GM21737 (cell line): ENCODE measurements around the gene MRPL36.
"Not testable (repeated sequence)": the region's sequence is repeated elsewhere in the genome, so short reads cannot be mapped to it uniquely, and the experiment has no call there.

ENCODE experiments used
- ATAC-seq: cut with Tn5 transposase; IDR thresholded peaks from one replicate; pipeline ENCODE4 v1.9.1; 2021; ENCODE audit warnings: mild to moderate bottlenecking, moderate library complexity; ENCODE audit not compliant: unreplicated experiment

MRPL36 gene

DNA sequence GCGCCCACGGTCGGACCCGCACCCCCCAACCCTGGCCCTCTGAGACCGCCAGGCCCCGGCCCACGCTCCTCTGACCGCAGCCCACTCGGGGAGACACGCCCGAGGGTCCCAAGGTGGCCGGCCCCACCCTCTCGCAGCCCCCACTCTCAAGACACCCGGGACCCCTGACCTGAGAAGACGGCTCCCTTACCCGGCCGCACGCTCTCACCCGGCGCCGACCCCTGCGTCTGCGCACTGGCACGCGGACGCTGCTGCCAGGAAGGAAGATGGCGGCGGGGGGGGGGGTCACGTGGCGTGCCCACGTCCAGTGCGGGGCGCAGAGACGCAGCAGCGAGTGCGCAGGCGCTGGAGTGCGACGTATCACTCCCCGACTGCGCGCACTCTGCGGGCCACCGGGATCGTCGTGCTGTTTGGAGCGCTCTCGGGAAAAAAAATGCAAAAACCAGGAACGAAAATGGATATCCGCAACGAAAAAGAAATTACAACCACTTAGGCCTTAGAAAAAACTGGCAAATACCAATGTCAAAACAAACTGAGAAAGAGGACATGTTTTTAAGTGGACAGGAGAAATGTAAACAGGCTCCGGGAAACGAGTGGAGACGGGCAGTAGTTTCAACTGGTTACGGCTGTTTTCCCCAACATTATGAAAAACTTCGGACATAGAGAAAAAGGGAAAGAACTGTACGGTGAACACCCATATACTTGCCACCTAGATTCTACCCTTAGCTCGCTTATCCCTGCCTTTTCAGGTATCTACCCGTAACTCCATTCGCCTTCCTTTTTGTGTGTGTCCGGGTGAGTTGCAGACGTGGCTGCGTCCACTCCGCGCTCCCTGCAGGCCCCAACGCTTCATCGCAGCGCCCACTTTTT, at the start of gene MRPL36:
Gene MRPL36, minus strand, starts transcription at position 236 of the 870 bp plus-strand sequence. CDS start 902 bp downstream, outside the sequence.
- ATAC-seq: peak; percentile 51

DNA sequence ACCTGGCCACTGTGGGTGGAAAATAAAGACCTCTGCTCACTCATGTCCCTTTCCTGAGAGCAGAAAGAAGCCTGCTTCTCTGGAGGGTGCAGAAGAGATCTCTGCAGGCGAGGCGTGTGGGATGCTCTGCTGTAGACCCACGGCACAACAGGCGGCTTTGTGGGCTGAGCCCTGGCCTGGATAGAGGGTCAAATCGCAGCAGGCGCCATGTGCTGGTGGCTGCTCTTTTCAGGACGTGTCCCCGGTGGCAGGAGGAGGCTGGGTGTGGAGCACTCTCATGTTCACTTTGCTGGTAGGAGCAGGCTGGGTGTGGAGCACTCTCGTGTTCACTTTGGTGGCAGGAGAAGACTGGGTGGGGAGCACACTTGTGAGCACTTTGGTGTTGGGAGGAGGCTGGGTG, 48.0 kb upstream of the MRPL36 start:
- ATAC-seq: no peak

GRCh38 chr5:1847056-1847455, 47.4 kb upstream of the MRPL36 start:
- no peak for ATAC-seq

GRCh38 chr5:1846583-1846982, 46.9 kb upstream of the MRPL36 start:
- ATAC-seq: no peak

DNA sequence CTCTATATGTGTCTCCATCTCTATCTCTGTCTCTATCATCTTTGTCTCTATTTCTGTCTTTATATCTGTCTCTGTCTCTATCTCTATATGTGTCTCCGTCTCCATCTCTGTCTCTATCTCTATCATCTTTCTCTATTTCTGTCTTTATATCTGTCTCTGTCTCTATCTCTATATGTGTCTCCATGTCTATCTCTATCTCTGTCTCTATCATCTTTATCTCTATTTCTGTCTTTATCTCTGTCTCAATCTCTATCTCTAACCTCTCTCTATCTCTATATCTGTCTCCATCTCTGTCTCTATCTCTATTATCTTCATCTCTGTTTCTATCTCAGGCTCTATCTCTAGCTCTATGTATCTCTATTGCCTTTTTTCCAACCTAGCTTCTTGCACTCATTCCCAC, 46.1 kb upstream of the MRPL36 start:
- ATAC-seq: no peak

DNA sequence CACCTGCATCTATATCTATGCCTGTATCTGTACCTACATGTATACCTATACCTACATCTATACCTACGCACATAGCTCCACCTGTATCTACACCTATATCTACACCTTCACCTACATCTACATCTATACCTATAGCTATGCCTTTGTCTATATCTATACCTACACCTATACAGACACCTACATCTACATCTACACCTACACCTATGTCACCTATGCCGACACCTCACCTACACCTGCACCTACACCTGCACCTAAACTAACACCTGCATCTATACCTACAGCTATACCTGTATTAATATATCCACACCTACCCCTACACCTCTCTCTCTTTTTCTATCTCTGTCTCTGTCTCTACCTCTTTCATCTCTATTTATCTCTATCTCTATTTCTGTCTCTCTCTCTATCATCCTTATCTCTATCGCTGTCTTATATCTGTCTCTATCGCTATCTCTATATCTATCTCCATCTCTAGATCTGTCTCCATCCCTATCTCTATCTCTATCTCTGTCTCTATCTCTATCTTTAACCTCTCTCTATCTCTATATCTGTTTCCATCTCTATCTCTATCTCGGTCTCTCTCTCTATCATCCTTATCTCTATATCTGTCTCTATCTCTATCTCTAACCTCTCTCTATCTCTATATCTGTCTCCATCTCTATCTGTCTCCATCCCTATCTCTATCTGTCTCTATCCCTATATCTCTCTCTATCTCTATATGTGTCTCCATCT, 45.2 kb upstream of the MRPL36 start:
- no peak for ATAC-seq

GRCh38 chr5:1843761-1844160, 44.1 kb upstream of the MRPL36 start:
- ATAC-seq: not testable (repeated sequence)

DNA sequence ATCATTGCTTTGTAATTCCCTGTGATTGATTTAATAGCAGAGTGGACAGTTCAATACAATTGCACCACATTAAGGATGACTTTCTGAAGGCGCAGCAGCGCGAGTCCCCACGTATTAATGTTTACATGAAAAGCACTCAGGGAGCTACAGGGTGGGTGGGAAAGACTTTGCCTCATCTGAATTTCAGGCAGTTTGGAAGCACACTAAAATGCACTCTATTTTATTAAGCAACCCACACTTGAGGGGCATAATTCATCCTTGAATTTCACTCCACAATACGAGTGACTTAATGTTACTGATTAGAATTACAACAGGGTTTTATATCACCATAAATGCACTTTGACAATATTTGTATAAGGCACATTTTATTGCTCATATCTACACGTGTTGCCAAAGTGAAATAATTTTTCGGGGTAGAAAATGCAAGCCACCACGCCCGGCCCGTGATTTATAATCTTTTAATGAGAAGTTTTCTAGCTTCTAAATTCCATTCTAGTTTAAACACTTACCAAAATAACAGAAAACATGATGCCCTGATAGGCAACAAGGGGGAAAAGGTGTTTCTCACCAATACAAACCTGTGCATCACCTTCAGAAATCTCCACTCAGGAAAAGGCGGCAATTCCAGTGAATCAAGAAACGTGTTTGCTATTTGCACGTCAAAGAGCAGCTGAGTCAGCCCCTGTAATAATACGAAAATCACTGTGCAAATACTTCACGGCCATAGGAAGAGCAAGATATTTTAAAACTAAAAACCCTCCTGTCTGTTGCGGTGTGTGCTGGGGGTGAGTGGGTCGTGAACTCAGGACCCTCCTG, 42.6 kb upstream of the MRPL36 start:
- no peak for ATAC-seq

DNA sequence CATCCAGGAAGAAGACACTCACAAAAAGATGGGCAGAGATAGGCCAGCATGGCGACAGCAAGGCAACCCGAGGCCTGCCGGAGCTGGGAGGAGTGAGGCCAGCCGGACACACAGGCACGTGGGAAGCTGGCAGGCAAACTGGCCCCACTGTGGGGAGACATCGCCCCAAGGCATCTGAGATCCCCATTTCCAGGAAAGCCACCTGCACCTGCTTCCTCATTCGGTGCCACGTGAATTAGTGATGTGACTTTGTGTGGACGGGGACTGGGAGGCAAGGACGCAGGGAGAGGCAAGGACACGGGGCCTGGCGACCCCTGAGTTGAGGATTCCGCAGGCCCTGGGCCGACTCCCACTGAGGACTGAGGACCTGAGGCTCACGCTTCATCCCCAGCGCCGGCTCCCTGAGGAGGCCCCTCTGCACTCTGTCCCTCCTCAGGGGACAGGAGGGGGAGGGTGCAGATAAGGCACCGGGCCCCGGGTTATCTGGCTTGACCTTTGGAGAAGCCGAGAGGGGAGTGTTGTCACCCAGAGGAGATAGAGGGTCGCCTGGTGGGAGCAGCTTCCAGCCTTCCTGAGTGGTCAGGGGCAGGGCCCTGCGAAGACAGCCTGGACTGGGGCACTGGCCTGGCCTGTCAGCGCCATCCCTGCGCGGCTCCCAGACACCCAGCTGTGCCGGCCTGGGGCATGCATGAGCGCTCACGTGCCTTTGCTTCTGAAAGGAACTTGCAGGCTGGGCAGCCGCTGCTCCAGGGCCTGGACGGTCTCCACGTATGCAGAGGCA, 41.3 kb upstream of the MRPL36 start:
- ATAC-seq: no peak

DNA sequence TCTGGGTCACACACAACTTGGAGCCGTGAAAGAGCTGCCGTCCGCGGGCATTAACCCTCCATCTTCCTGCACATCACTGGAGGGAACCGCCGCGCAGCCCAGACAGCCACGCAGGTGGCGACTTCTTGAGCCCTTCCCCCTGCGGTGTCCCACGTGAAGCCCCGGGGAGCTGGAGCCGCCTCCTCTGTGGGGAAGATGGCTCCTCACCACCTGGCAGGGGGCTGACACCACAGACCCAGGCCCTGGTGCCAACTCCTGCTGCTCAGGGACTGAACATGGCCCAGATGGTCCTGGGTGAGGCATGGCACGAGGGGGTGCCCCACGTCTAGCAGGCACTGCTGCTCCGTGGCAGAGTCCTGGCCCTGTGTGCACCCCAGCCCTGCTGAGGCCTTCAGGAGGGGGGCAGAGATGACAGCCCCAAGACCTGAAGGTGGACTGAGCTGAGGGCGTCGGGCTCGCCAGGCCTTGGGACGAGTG, 40.5 kb upstream of the MRPL36 start:
- ATAC-seq: no peak

DNA sequence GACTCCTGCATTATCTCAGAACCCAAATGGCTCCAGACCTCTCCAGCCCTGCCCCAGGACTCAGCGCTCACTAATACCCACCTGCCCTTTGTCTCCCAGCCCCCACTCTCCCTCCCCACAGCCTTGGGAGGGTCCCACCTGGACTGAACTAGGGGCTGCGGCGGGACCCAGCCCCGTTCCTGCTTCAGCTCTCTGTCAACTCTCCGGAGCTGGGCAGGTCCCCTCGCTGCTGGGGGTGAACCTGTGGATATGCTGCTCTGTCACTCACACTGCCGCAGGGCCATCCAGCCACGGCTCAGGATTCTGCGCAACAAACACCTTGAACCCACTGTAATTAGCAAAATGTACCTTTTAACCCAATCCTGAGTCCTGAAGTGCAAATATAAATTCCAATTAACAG, 38.4 kb upstream of the MRPL36 start:
- no peak for ATAC-seq

- no peak for ATAC-seq
Measured at GRCh38 chr5:1836891-1837880, 37.5 kb upstream of the MRPL36 start.

DNA sequence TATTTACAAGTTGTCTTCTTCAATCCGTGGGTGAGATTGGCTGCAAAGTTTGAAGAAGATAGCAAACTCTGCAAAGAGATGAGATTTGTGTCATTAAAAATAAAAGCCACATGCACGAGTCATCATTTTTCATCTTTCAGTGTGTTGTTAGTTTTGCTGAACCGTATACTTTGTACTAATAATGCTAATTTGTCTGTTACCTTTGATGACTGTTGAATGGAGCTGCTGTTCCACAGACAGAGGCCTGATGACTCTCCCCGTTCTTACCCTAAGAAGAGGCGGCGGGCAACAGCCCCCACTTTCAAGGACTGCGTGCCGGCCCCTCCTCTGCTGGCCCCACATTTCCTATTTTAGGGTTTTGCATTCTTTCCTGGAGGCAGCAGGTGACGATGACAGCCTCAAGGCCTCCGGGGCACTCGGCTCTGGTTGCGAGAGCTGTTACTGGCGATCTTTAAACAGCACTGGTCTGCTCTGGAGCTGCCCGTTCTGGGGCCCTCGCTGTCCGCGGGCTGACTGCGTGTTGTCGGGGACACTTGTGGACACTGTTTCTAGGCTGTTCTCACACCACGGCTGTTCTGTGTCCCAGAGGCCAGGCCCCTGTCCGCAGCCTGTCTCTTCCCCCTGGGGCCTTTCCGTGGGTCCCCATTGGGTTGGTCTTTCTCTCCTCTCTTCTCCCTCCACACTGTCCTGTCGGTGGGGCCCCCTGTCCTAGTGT, 36.7 kb upstream of the MRPL36 start:
- ATAC-seq: no peak

GRCh38 chr5:1835431-1835830, 35.8 kb upstream of the MRPL36 start:
- ATAC-seq: no peak

DNA sequence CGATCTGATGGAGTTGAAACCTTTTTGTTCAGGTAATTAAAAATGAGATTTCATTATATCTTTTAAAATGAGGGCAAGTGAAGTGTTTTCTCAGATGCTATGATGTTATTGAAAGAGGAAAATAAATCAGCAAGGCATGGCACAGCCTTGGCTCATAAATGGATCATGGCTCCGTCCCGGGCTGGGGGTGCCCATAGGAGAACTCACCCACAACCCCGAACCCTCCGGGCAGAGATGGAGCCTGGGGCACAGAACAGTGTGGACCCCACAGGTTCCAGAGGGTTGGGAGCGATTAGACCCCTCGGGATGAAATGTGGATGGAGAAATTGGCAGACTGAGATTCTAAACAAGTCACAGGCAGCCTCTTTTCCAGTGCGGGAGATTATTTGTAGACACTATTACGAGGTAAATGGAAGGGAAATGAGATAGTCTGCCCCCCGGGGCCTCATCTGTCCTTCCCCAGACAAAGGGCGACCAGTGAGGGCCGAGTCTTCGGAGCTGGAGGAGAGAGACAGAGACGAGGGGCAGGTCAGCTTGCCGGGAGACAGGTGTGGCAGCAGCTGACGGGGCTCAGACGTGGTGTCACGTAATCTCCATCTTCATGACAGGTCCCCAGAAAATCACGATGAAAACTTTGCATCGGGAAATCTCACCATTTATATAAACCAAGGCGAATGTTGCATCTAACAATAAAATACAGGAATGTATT, 35.2 kb upstream of the MRPL36 start:
- ATAC-seq: no peak

DNA sequence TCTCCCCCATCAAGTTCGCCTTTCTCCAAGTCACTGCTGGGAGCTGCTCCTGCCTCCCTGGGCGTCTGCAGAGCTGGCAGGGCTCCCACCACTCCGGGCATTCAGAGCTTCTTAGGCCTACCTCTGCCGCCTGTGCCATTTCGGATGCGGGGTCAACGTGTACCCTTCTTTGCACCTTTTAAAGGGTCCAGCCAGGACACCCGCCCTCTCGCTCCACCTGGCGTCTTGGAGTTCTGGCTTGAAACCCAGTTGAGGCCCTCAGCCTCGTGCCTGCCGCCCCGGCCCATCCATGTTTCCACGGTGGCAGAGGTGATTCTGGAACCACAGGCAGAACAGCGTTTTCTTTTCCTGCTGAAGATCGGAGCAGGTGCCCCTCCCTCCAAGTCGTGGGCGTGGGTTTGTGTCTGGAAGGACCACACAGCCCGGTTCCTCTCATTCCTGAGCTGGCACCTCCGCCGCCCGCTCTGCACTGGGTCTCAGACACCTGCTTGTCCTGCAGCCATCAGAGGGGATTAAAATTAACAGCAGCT, 34.5 kb upstream of the MRPL36 start:
- ATAC-seq: no peak

GRCh38 chr5:1833264-1834021, 33.8 kb upstream of the MRPL36 start:
- ATAC-seq: no peak
